Tibial nerve (tissue), 4 donors: ENCODE data around the gene PPFIBP1. TPM values are rescaled to one million over a fixed set of nuclear protein-coding genes. Genes with fewer than 3 reads are reported as not detected.

Experiments used
- DNase-seq, 2 donors: peaks; one replicate each; pipeline ENCODE4 v3.0.0-alpha.2; 2019; ENCODE audit warnings: low spot score in 2 of 2
- H3K27ac ChIP-seq, 4 donors: fragments of 200-600 bp; sonication (generic) in 3 of 4; one replicate each; pipeline ENCODE4 v1.5.1; 2017 to 2019; ENCODE audit warnings: mild to moderate bottlenecking in 1 of 4
- H3K27me3 ChIP-seq, 2 donors: fragments of 200-600 bp; sonication (generic) in 1 of 2; one replicate each; pipeline versions ENCODE4 v1.5.1 to v1.6.0; 2017 to 2019
- H3K36me3 ChIP-seq, 3 donors: fragments of 200-600 bp; sonication (generic); one replicate each; pipeline ENCODE4 v1.5.1; 2018 to 2019
- H3K4me1 ChIP-seq, 4 donors: fragments of 200-600 bp; sonication (generic) in 3 of 4; one replicate each; pipeline ENCODE4 v1.5.1; 2017 to 2019
- H3K4me3 ChIP-seq, 4 donors: fragments of 200-600 bp; sonication (generic) in 3 of 4; one replicate each; pipeline ENCODE4 v1.5.1; 2017 to 2019; ENCODE audit warnings: mild to moderate bottlenecking in 1 of 4, moderate library complexity in 1 of 4
- H3K9me3 ChIP-seq, 4 donors: fragments of 200-600 bp; sonication (generic) in 3 of 4; one replicate each; pipeline ENCODE4 v1.5.1; 2017 to 2019
- CTCF ChIP-seq, 5 experiments: fragments of 200-600 bp in 3 of 5; fragments of 450-650 bp in 2 of 5; sonication (generic) in 3 of 5; IDR thresholded peaks; one replicate each; pipeline ENCODE4 v1.5.1; 2016 to 2019; ENCODE audit warnings: antibody characterized with exemption in 5 of 5, mild to moderate bottlenecking in 3 of 5, moderate library complexity in 2 of 5
- EP300 ChIP-seq, 2 donors: sonication (generic); formaldehyde crosslinking; IDR thresholded peaks; one replicate each; pipeline ENCODE4 v1.6.1; 2017; ENCODE audit warnings: antibody characterized with exemption in 2 of 2, mild to moderate bottlenecking in 1 of 2
- POLR2A ChIP-seq, 2 donors: fragments of 450-650 bp; IDR thresholded peaks; one replicate each; pipeline ENCODE4 v1.6.1; 2017; ENCODE audit warnings: antibody characterized with exemption in 2 of 2, mild to moderate bottlenecking in 2 of 2, moderate library complexity in 2 of 2
- WGBS, 2 donors: methylation state at CpG; one replicate each; pipeline ENCODE4 v1.1.5; 2018; 5-methylcytosine and 5-hydroxymethylcytosine counted together
- total RNA-seq, 4 donors: library from RNA; depleted of rRNA; stranded (reverse); fragments of >200 nt; gene quantifications; one replicate each; pipeline ENCODE4 v1.1.0, GENCODE V29; 2016

Gene PPFIBP1
- total RNA-seq, 4 donors from 2014 or later = 56.9 to 110 (median 72.5) TPM

GRCh38 chr12:27486961-27487360, 37.0 kb upstream of the PPFIBP1 start:
- Histone ChIP-seq H3K27ac (no peak overlapping the region), H3K9me3 (no peaks in the 10 kb centered on the region), H3K27me3 (no peaks in the 10 kb centered on the region), H3K4me1 (no peaks in the 10 kb centered on the region), H3K4me3 (no peak overlapping the region), H3K36me3 (no peaks in the 10 kb centered on the region)
- no peak for DNase-seq
- TF ChIP-seq POLR2A (IDR thresholded peaks at IDR 0.05) = no peak
- TF ChIP-seq CTCF (IDR thresholded peaks at IDR 0.05) = no peak
- TF ChIP-seq EP300 (IDR thresholded peaks at IDR 0.05) = no peak

GRCh38 chr12:27488479-27488878, 35.5 kb upstream of the PPFIBP1 start:
- Histone ChIP-seq H3K9me3 (no peaks in the 10 kb centered on the region), H3K36me3 (no peaks in the 10 kb centered on the region), H3K4me1 (no peaks in the 10 kb centered on the region), H3K4me3 (no peak overlapping the region), H3K27ac (no peak overlapping the region), H3K27me3 (no peaks in the 10 kb centered on the region)
- no peak for TF ChIP-seq EP300 (IDR thresholded peaks at IDR 0.05)
- TF ChIP-seq POLR2A (IDR thresholded peaks at IDR 0.05) = no peak
- TF ChIP-seq CTCF (IDR thresholded peaks at IDR 0.05) = no peak
- 75 to 80% methylated on average over 5 of the region's 5 CpGs for WGBS, 2 donors
- no peak for DNase-seq

- no peaks in the 10 kb centered on the region for H3K9me3 ChIP-seq
- WGBS, 2 donors = 75 to 80% methylated on average over 2 of the region's 2 CpGs
- no peak overlapping the region for H3K27ac ChIP-seq
- DNase-seq = no peak
- TF ChIP-seq EP300 (IDR thresholded peaks at IDR 0.05) (no peak), POLR2A (IDR thresholded peaks at IDR 0.05) (no peak), CTCF (IDR thresholded peaks at IDR 0.05) (no peak)
- H3K36me3 ChIP-seq = no peaks in the 10 kb centered on the region
- H3K4me1 ChIP-seq = no peaks in the 10 kb centered on the region
- no peak overlapping the region for H3K4me3 ChIP-seq
- H3K27me3 ChIP-seq = no peaks in the 10 kb centered on the region
These were observed 32.8 kb upstream of the PPFIBP1 start for GRCh38 chr12:27491226-27491625.

GRCh38 chr12:27493260-27493940, 30.6 kb upstream of the PPFIBP1 start:
- Histone ChIP-seq H3K4me1 (no peaks in the 10 kb centered on the region), H3K36me3 (no peaks in the 10 kb centered on the region), H3K27ac (no peak overlapping the region), H3K9me3 (no peaks in the 10 kb centered on the region), H3K27me3 (no peaks in the 10 kb centered on the region), H3K4me3 (no peak overlapping the region)
- DNase-seq = no peak
- no peak for TF ChIP-seq POLR2A (IDR thresholded peaks at IDR 0.05)
- TF ChIP-seq EP300 (IDR thresholded peaks at IDR 0.05) = no peak
- 63 to 75% methylated on average over 6 of the region's 6 CpGs for WGBS, 2 donors

- Histone ChIP-seq H3K9me3 (no peaks in the 10 kb centered on the region), H3K4me3 (no peak overlapping the region), H3K36me3 (no peaks in the 10 kb centered on the region), H3K4me1 (no peaks in the 10 kb centered on the region), H3K27ac (no peak overlapping the region), H3K27me3 (no peaks in the 10 kb centered on the region)
- TF ChIP-seq CTCF (IDR thresholded peaks at IDR 0.05) (no peak), EP300 (IDR thresholded peaks at IDR 0.05) (no peak), POLR2A (IDR thresholded peaks at IDR 0.05) (no peak)
- WGBS, 2 donors = 85 to 95% methylated on average over 3 of the region's 3 CpGs
- no peak for DNase-seq
These were observed 26.6 kb upstream of the PPFIBP1 start for GRCh38 chr12:27497446-27497845.
